Tibial nerve (tissue), 4 donors: ENCODE results near the gene TRIM69.

Experiments used
- CTCF ChIP-seq, 5 experiments: fragments of 200-600 bp in 3 of 5; fragments of 450-650 bp in 2 of 5; sonication (generic) in 3 of 5; IDR thresholded peaks; one replicate each; pipeline ENCODE4 v1.5.1; 2016 to 2019; ENCODE audit warnings: antibody characterized with exemption in 5 of 5, mild to moderate bottlenecking in 3 of 5, moderate library complexity in 2 of 5
- EP300 ChIP-seq, 2 donors: sonication (generic); formaldehyde crosslinking; IDR thresholded peaks; one replicate each; pipeline ENCODE4 v1.6.1; 2017; ENCODE audit warnings: antibody characterized with exemption in 2 of 2, mild to moderate bottlenecking in 1 of 2
- POLR2A ChIP-seq, 2 donors: fragments of 450-650 bp; IDR thresholded peaks; one replicate each; pipeline ENCODE4 v1.6.1; 2017; ENCODE audit warnings: antibody characterized with exemption in 2 of 2, mild to moderate bottlenecking in 2 of 2, moderate library complexity in 2 of 2

DNA sequence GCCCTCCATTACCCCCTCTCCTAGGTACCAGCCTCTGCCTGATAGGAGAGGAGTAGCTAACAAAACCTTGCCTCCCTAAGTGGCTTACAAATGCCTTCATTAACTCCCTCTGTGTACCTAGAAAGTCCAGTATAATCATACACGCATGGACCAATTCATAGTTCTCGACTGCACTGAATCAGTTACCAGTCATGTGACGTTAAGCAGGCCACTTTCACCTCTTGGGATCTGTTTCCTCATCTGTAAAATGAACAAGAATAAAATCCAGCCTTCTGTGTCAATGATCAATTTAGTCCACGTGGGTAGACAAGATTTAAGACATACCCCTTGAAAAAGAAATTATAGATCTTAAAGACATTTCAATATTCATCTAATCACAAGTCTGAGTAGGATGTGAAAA lies 72.2 kb downstream of the TRIM69 start:
- no peak for TF ChIP-seq CTCF (IDR thresholded peaks at IDR 0.05)
- TF ChIP-seq EP300 (IDR thresholded peaks at IDR 0.05), result no peak
- no peak for TF ChIP-seq POLR2A (IDR thresholded peaks at IDR 0.05)
